Kasumi-1 (cell line): Measurements from ENCODE around the gene ATP2B2.

Source experiments
- DNase-seq, 2 experiments: peaks; one replicate each; lab custom pipeline; 2025; lab: John Stamatoyannopoulos, UW

The ATP2B2 gene

DNA sequence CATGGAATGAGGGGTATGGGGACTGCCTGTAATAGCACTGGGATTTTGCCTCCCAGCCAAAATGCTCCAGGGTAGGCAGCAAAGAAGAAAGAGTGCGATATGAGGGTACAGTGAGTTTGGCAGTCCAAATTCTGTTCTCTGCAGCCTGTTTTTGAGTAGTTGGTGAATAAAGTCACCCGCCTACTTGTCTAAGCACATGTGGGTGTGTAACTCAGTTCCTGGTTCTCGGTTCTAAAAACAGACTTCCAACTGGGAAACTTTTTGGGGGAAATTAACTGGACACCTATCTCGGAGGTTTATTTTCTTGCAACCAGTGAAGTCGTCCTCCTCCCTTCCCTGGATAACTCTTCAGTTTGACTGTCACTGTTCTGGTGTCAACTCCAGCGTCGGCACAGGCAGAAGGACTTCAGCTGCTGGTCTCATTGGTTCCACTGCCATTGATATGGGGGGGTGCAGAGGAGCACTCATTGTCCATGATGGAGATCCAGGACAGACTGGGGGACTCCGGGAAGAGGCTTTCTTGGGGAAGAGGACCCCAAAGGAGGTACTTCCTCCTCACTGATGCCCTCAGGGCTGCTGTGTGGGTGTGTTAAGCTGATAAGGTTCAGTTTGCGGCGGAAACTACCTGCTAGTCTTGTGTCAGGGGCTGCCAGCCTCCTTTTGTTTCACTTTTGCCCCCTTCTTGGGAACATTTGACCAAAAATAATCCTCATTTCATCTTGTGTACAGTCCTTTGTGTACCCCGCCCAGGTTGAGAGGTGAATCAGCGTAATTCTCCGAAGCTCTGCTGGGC, 225.8 kb downstream of the ATP2B2 start:
- no peak for DNase-seq

GRCh38 chr3:10278501-10278900, 226.9 kb downstream of the ATP2B2 start:
- no peak for DNase-seq

GRCh38 chr3:10277115-10277625, 228.2 kb downstream of the ATP2B2 start:
- no peak for DNase-seq

DNA sequence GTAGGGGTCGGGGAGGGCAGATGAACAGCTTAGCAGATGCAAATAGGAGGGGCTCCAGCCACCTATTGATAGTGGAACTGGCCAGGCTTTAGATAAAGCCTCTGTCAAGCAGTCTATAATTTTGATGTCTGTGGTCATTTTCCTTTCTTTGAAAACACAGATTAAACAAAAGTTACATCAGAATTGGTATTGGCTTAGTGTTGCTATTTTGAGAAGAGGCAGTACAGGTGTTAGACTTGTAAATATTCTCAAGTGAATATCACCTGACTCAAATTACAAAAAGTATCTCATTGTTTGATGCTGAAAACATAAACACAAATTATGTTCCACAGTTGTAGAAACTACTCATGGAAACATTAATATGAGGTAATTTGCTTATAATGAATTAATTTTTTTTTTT, 230.8 kb downstream of the ATP2B2 start:
- DNase-seq: no peak
